Ascending aorta (tissue), 2 donors: Measurements from ENCODE around the gene CUZD1. TPM values are rescaled to one million over a fixed set of nuclear protein-coding genes. Genes with fewer than 3 reads are reported as not detected.
"Not testable (repeated sequence)": the region's sequence is repeated elsewhere in the genome, so short reads cannot be mapped to it uniquely, and the experiment has no call there.

Source experiments
- DNase-seq, 2 donors: peaks; one replicate each; pipeline ENCODE4 v3.0.0-alpha.2; 2019; ENCODE audit warnings: low spot score in 2 of 2
- H3K27ac ChIP-seq, 2 donors: fragments of 200-600 bp; sonication (generic); one replicate each; pipeline ENCODE4 v1.5.1; 2016 to 2017; ENCODE audit warnings: mild to moderate bottlenecking in 1 of 2
- H3K27me3 ChIP-seq: fragments of 200-600 bp; sonication (generic); one replicate; pipeline ENCODE4 v1.5.1; 2017
- H3K36me3 ChIP-seq, 2 donors: fragments of 200-600 bp; sonication (generic); one replicate each; pipeline ENCODE4 v1.5.1; 2016
- H3K4me1 ChIP-seq, 2 donors: fragments of 200-600 bp; sonication (generic); one replicate each; pipeline ENCODE4 v1.5.1; 2016 to 2017; ENCODE audit warnings: mild to moderate bottlenecking in 1 of 2
- H3K4me3 ChIP-seq, 2 donors: fragments of 200-600 bp; sonication (generic); one replicate each; pipeline ENCODE4 v1.5.1; 2016 to 2017; ENCODE audit warnings: mild to moderate bottlenecking in 1 of 2
- H3K9me3 ChIP-seq, 2 donors: fragments of 200-600 bp; sonication (generic); one replicate each; pipeline ENCODE4 v1.5.1; 2016
- intact Hi-C: fragments of 100-400 bp; cut with DNase I; formaldehyde crosslinking; loops from one replicate; pipeline ENCODE4 v1.15.1; 2023
- total RNA-seq: library from RNA; depleted of rRNA; stranded (reverse); fragments of >200 nt; gene quantifications from one replicate; pipeline ENCODE4 v1.1.0, GENCODE V29; 2016
- TF ChIP-seq, protein P1 (sequence below), 3 experiments: fragments of 200-600 bp in 2 of 3; fragments of 450-650 bp in 1 of 3; sonication (generic) in 2 of 3; IDR thresholded peaks; one replicate each; pipeline ENCODE4 v1.5.1; 2016 to 2019; ENCODE audit warnings: antibody characterized with exemption in 3 of 3, mild to moderate bottlenecking in 1 of 3, moderate library complexity in 1 of 3

CUZD1 gene
- total RNA-seq, 1 donor from 2014 or later: not detected

DNA sequence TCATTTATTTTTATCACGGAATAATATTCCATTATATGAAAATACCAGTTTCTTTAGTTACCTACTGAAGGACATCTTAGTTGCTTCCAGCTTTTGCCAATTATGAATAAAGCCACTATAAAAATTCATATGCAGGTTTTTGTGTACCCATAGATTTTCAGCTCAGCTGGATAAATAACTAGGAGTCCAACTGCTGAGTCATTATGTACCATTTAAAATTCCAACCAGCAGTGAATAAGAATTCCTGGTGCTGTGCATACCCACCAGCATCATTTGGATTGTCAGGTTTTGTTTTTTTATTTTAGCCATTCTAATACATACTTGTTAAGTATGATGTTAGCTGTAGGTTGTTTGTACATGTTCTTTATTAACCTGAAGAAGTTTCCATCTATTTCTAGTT lies 19.2 kb upstream of the CUZD1 start:
- TF ChIP-seq, protein P1, sequence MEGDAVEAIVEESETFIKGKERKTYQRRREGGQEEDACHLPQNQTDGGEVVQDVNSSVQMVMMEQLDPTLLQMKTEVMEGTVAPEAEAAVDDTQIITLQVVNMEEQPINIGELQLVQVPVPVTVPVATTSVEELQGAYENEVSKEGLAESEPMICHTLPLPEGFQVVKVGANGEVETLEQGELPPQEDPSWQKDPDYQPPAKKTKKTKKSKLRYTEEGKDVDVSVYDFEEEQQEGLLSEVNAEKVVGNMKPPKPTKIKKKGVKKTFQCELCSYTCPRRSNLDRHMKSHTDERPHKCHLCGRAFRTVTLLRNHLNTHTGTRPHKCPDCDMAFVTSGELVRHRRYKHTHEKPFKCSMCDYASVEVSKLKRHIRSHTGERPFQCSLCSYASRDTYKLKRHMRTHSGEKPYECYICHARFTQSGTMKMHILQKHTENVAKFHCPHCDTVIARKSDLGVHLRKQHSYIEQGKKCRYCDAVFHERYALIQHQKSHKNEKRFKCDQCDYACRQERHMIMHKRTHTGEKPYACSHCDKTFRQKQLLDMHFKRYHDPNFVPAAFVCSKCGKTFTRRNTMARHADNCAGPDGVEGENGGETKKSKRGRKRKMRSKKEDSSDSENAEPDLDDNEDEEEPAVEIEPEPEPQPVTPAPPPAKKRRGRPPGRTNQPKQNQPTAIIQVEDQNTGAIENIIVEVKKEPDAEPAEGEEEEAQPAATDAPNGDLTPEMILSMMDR (IDR thresholded peaks at IDR 0.05): no peak
- H3K9me3 ChIP-seq: no peaks in the 10 kb centered on the region
- no peak overlapping the region for H3K27ac ChIP-seq
- intact Hi-C loops: no loop called here
- no peaks in the 10 kb centered on the region for H3K4me1 ChIP-seq
- no peak overlapping the region for H3K4me3 ChIP-seq
- no peaks in the 10 kb centered on the region for H3K27me3 ChIP-seq
- H3K36me3 ChIP-seq: no peaks in the 10 kb centered on the region
- DNase-seq: no peak

DNA sequence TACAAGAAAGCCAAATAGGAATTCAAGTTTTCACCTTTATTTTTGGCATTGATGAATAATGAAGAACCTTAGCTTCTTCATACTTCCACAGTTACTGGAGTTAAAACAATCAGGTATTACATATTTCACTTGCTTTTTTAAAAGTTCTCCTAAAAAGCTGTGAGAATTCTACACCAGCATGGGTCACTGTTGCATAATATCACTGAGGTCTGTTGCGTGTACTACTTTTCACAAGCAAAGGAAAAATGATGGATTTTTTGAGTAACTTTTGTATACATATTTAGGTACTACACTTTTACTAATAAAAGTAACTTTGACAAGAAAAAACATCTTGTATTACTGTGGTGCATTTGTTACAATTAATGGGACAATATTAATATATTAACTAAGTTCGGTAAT lies 18.5 kb upstream of the CUZD1 start:
- Histone ChIP-seq H3K9me3 (no peaks in the 10 kb centered on the region), H3K4me3 (no peak overlapping the region), H3K4me1 (no peaks in the 10 kb centered on the region), H3K36me3 (no peaks in the 10 kb centered on the region), H3K27me3 (no peaks in the 10 kb centered on the region), H3K27ac (no peak overlapping the region)
- intact Hi-C loops: no loop called here
- no peak for DNase-seq
- TF ChIP-seq, protein P1 (IDR thresholded peaks at IDR 0.05): no peak

DNA sequence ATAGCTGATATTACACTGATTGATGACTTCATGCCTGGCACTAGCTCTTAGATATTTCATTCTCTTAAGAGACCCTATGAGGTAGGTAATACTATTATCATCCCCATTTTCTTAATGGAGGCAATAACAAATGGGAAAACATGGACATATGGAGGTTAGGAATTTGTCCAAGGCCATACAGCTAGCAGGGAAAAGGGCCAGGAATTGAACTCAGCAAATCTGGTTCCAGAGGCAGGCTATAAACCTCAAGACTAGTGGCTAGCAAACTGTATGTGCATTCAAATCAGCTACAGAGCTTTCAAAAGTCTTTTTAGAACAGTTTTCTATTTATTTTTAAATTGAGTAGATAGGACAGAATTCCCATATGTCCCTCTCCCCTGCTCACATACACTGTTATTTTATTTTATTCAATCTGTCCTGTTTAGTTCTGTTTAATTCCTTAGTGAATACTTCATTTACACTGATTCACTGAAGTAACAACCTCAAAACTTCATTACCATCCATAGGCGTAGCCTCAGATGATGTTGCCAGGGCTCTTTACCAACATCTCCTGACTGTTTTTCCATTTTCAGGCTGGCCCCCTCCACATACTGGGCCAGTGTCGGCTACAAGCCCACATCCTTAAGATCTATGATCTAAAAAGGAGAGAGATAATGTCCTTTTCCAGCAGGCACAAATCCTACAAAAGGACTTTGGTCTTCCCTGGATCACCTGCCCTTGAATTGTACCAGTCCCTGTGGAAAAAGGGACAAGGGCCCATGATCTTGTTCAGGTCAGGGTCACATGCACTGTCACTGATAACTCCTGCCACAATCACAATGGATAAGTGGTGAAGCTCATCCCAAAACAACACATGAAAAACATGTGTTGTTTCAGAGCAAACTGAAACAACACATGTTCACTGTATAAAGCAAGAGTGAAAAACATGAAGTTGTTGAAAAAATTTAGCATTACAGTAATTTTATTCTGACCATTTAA lies 17.8 kb upstream of the CUZD1 start:
- TF ChIP-seq, protein P1 (IDR thresholded peaks at IDR 0.05): no peak
- intact Hi-C loops: no loop called here
- no peak overlapping the region for H3K4me3 ChIP-seq
- H3K27me3 ChIP-seq: no peaks in the 10 kb centered on the region
- H3K27ac ChIP-seq: no peak overlapping the region
- no peaks in the 10 kb centered on the region for H3K9me3 ChIP-seq
- no peak for DNase-seq
- no peaks in the 10 kb centered on the region for H3K36me3 ChIP-seq
- H3K4me1 ChIP-seq: no peaks in the 10 kb centered on the region

DNA sequence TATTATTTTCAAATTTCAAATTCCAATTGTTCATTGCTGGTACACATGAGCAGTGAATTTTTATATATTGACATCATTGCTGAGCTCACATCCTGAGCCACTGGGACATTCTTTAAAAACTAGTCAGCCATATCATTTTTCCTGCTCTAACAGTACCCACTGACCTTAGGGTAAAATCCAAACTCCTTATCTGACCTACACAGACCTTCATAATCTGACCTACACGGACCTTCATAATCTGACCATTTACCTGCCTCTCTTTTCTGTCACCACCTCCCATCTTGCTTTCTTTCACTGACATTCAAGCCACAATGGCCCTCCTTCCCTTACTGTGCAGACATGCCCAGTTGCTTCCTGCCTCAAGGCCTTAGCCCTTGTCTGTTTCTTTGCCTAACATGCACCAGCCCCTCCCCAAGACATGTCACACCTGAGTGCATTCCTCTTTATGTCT lies 16.1 kb upstream of the CUZD1 start:
- intact Hi-C loops: no loop called here
- TF ChIP-seq, protein P1 (IDR thresholded peaks at IDR 0.05): no peak

DNA sequence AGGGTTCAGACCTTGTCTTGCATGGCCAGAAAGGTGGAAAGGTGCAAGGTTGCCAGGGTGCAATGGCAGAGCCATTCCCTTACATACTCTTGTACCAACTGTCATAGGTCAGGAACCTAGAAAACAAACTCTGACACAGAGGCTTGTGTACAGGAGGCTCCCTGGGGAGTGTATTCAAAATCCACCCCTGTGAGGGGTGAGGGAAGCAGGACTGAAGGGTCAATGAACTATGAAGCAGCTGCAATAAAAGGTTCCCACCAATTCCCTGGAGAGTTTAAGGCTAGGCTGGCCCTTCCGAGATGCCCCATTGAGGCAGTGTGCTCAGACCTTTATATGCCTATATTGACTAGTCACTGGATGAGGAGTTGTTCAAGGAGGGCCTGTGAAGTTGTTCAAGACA lies 13.9 kb upstream of the CUZD1 start:
- no peaks in the 10 kb centered on the region for H3K27me3 ChIP-seq
- no peaks in the 10 kb centered on the region for H3K9me3 ChIP-seq
- TF ChIP-seq, protein P1 (IDR thresholded peaks at IDR 0.05): no peak
- intact Hi-C loops: no loop called here
- H3K36me3 ChIP-seq: no peaks in the 10 kb centered on the region
- DNase-seq: no peak
- no peak overlapping the region for H3K4me3 ChIP-seq
- H3K27ac ChIP-seq: no peak overlapping the region
- no peaks in the 10 kb centered on the region for H3K4me1 ChIP-seq

More for the DNA sequence above, 16.1 kb upstream of the CUZD1 start:
- no peak for DNase-seq
- H3K4me1 ChIP-seq: no peaks in the 10 kb centered on the region
- no peaks in the 10 kb centered on the region for H3K27me3 ChIP-seq
- no peaks in the 10 kb centered on the region for H3K9me3 ChIP-seq
- H3K36me3 ChIP-seq: no peaks in the 10 kb centered on the region
- H3K4me3 ChIP-seq: no peak overlapping the region
- H3K27ac ChIP-seq: no peak overlapping the region

DNA sequence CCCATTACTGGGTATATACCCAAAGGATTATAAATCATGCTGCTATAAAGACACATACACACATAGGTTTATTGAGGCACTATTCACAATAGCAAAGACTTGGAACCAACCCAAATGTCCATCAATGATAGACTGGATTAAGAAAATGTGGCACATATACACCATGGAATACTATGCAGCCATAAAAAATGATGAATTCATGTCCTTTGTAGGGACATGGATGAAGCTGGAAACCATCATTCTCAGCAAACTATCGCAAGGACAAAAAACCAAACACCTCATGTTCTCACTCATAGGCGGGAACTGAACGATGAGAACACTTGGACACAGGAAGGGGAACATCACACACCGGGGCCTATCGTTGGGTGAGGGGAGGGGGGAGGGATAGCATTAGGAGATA lies 12.4 kb upstream of the CUZD1 start:
- H3K36me3 ChIP-seq, DNase-seq, H3K4me3 ChIP-seq, H3K27ac ChIP-seq, H3K9me3 ChIP-seq, H3K27me3 ChIP-seq, H3K4me1 ChIP-seq, intact Hi-C loops: not testable (repeated sequence)
